A673 (cell line): ENCODE results near the gene BEST2.

ENCODE experiments used
- CTCF ChIP-seq: fragments of 300-800, 200-600 bp; sonication (generic); conservative IDR thresholded peaks from 2 replicates; pipeline ENCODE4 v1.5.1; 2017; ENCODE audit warnings: low read depth, mild to moderate bottlenecking, antibody characterized with exemption, low read length, moderate library complexity, mixed read lengths
- EZH2 ChIP-seq: fragments of 200-600 bp; sonication (generic); IDR thresholded peaks from 2 replicates; pipeline ENCODE4 v1.6.1; 2017; ENCODE audit warnings: borderline replicate concordance, low read depth, mild to moderate bottlenecking, mixed read lengths, antibody characterized with exemption, low read length; ENCODE audit not compliant: poor library complexity, severe bottlenecking

- no peak for TF ChIP-seq CTCF
- TF ChIP-seq EZH2 = no peak
Observed at GRCh38 chr19:12804051-12804450, 52.5 kb downstream of the BEST2 start.
